Hematopoietic multipotent progenitor cell treated with erythropoietin and hydrocortisone succinate and interleukin-3 and kit ligand, for 4 days (in vitro differentiated cells): ENCODE data around the gene FBLN1.
"Not testable (repeated sequence)": the region's sequence is repeated elsewhere in the genome, so short reads cannot be mapped to it uniquely, and the experiment has no call there.

Source experiments
- DNase-seq: peaks from one replicate; pipeline ENCODE4 v3.0.0-alpha.2; 2015

The FBLN1 gene

GRCh38 chr22:45549762-45550378, 47.2 kb downstream of the FBLN1 start:
- no peak for DNase-seq

GRCh38 chr22:45550416-45550815, 47.7 kb downstream of the FBLN1 start:
- DNase-seq, result no peak

DNA sequence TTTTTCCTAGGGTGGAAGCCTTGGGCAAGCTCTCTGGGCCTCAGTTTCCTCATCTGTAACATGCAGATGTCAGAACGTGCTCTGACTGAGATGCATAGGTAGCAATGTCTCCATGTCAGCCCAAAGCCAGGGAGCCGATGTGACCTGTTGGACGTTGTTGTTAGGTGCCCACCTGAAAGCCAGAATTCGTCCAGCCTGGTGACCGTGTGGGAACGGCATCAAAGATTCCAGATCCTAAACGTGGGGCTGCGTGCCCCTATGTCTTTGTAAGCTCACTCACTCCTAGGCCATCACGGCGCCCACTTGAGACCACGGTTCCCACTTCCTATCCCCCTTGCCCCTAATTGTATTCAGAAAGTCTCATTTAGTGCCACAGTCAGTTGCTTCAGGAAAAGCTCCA, 48.2 kb downstream of the FBLN1 start:
- DNase-seq, result no peak

DNA sequence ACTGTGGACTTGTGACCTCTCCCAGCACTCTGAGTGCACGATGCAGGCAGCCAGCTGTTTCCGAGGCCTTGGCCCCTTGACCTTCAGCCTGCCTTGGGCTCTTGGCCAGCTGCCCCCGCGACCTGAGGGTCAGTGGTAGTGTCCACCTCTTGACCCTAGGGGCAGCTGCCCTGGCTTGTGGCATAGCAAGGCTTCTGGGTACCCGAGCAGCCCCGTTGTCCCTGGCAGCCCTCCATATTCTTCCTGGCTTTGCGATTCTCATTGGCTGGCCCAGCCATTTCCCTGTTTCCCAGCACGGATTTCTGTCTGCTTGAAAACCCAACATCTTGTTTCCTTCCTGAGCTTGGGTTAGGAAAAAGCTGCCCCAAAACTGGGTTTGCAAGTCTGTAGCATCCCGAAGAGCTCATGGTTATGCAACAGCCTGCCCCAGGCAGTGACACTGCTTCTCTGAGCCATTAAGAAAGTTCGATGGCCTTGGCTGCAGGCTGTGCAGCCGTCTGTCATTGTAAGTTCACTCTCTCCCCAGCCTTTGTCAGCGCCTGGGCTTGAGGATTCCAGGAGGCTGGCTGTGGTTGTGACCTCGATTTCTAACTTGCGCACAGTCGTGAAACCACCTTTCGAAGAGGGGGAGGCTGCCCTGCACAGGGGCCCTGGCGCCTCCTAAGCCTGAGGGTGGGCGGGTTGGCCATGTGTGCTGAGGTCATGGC, 48.8 kb downstream of the FBLN1 start:
- no peak for DNase-seq

- DNase-seq, result no peak
Measured at GRCh38 chr22:45552017-45552411, 49.3 kb downstream of the FBLN1 start.

DNA sequence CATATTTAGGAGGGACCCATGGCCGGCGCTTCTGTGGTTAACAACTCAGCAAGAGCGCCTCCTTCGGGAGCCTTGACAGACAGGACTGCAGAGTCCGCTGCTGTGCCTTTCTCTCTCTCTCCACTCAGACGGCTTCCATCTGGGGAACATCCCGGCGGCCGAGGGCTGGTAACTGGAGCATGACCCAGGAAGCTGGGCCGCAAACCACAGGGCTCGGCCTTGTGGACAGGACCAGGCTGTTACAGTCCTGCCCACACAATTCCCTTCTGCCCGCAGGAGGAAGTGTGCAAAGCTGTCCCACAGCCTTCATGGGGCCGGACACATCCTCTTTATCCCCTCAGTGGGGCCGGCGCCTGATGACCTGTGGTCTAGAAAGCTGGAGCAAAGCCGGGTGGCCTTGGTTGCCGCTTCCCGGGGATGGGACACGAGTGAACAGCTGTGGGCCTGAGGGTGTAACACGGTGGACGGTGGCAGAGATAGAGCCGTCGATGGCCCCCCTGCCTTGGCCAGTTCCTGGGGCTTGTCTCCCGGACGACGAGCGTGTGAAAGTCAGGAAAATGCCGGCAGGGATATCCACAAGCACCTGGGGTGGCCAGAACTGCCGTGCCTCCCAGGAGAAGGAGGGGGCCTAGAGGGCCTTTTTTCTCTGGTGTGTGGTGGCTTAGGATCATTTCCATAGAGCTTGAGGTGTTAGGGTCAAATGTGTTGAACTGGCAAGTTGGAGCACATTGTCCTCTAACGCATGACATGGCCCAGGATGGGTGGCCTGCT, 50.1 kb downstream of the FBLN1 start:
- no peak for DNase-seq

DNA sequence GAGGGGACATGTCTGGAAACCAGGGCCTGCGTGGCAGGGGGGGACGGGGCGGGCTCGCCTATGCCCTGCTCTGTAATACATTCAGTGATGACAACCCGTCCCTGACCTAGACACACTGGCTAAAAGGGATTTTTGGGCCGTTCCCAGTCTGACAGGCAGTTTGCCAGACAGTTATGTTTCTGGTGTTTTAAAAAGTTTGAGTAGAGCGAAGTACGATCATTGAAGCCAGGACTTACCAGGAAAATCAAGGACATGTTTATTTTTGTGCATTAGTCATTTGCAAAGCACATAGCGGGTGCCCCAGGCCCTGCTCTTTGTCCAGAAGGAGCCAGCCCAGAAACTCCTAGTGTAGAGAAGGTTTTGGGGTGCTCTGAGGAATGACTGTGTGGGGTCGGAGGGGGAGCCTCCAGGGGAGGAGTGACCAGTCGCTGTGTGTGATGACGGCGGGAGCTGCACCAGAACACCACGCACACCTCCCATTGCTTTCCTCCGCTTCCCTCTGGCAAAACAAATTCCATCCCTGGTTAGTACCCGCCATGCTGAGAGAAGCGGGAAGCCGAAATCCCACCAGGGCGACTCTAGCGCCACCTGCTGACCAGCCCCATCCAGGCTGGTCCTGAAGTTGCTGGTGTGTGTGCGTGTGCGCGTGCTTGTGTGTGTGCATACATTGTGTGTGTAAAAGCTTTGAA, 50.8 kb downstream of the FBLN1 start:
- DNase-seq, result peak; percentile 77

- DNase-seq, result no peak
Measured at GRCh38 chr22:45554040-45554406, 51.3 kb downstream of the FBLN1 start.

DNA sequence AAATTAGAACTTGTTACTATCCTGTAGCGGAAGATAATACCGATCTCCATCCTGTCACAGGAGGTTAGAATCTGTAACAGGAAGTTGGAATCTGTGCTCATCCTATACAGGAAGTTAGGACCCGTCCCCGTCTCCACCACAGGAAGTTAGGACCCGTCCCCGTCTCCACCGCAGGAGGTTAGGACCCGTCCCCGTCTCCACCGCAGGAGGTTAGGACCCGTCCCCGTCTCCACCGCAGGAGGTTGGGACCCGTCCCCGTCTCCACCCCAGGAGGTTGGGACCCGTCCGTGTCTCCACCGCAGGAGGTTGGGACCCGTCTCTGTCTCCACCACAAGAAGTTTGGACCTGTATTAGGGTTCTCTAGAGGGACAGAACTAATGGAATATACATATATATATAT, 52.2 kb downstream of the FBLN1 start:
- no peak for DNase-seq

- DNase-seq, result not testable (repeated sequence)
Measured at GRCh38 chr22:45557926-45558325, 55.2 kb downstream of the FBLN1 start.

DNA sequence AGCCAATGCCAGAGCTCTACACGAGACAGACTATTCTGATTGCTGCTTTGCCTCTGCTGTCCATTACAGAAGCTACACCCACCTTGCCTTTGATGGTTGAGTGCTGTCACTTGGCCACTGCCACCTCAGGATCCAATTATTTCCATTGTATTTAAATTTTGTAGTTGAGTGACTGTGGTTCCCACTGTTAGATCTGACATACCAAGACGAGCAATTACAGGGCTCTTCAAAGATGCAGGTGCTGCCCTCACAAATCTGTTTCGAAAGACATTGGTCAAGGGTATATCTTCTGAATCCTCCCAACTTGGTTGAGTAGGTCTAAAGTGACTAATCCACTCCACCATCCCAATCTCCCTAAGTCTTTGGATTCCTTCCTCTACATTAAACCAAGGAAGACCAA, 57.4 kb downstream of the FBLN1 start:
- not testable (repeated sequence) for DNase-seq

- DNase-seq, result not testable (repeated sequence)
Measured at GRCh38 chr22:45560761-45561160, 58.1 kb downstream of the FBLN1 start.

DNA sequence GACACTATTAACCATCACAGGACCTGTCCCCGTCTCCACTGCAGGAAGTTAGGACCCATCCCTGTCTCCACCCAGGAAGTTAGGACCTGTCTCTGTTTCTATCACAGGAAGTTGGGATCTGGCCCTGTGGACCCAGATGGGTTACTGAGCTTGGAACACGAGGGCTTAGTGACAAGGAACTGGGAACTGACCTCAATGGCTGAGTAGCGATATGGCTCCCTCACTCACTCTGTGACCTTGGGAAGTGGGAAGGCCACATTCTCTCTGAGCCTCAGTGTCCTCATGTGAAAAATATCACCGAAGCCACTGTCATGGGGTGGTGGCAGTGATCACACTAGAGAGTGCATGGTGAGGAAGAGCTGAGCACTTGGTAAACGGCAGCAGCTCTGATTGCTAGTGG, 59.4 kb downstream of the FBLN1 start:
- DNase-seq, result no peak

DNA sequence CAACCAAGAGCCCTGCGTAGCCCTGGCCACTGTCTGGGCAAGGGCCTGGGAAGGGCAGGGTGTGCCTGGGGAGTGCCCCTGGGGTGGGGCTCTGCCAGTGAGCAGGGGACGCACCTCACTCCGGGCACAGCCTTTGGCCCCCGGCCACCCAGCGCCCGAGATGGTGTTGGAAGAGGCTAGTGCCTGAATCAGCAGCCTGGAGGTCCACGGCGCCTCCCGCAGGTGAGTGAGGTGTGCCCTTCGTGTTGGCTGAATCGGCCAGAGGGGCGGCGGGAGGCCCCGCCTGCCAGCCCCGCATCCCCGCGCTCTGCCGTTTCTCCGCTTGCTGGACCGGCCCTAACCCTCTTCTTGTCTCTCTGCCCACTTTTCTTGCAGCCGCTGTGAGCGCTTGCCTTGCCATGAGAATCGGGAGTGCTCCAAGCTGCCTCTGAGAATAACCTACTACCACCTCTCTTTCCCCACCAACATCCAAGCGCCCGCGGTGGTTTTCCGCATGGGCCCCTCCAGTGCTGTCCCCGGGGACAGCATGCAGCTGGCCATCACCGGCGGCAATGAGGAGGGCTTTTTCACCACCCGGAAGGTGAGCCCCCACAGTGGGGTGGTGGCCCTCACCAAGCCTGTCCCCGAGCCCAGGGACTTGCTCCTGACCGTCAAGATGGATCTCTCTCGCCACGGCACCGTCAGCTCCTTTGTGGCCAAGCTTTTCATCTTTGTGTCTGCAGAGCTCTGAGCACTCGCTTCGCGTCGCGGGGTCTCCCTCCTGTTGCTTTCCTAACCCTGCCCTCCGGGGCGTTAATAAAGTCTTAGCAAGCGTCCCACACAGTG, 60.1 kb downstream of the FBLN1 start:
- no peak for DNase-seq

- DNase-seq, result no peak
Measured at GRCh38 chr22:45563362-45564040, 60.8 kb downstream of the FBLN1 start.

DNA sequence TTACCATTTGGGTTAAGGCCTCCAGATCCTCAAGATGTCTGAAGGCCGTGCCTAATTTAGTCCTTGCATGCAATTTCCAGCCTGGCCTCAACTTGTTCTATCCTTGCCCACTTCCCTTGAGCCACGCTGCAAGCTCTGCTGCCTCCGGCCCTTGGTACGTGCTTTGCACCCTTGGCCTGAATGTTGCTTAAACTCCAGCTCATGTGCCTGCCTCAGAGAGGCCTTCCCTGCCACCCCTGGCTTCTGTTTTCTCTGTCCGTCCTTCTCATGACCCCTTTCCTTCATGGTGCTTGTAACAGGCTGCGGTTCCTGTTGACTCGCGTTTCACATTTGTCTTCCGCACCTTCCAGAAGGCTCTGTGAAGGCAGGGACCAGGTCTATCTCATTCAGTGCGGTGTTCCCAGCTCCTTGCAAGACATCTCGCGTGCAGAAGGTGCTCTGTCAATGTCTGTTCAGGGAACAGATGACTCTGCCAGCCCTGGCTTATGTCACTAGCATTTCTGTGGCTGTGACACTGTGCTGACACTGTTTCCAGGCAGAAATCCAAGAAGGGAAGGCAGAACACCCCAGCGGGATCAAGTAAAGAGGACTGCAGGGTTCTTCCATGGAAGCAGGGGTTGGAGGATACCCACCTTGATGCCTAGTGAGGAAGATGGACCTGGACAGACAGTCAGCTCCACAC, 61.8 kb downstream of the FBLN1 start:
- no peak for DNase-seq

DNA sequence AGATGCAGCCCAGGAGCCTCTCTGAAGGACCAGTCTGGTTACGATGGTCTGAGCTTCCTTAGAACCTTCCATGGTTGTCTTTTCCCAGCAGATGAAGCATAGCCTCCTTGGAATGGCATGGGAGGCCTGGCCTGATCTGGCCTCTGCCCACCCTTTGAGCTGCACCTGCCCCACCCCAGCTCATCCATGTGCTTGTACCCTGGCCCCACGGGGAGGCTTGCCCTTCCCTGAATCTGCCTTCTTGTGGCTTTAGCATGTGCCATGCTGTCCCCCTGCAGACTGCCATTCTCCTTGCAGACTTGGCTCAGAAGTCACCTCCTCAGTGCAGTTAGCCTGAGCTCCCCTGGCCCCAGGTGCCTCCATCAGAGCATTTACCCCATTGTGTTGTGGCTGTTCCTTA, 62.5 kb downstream of the FBLN1 start:
- no peak for DNase-seq

- DNase-seq, result no peak
Measured at GRCh38 chr22:45565973-45566372, 63.3 kb downstream of the FBLN1 start.

DNA sequence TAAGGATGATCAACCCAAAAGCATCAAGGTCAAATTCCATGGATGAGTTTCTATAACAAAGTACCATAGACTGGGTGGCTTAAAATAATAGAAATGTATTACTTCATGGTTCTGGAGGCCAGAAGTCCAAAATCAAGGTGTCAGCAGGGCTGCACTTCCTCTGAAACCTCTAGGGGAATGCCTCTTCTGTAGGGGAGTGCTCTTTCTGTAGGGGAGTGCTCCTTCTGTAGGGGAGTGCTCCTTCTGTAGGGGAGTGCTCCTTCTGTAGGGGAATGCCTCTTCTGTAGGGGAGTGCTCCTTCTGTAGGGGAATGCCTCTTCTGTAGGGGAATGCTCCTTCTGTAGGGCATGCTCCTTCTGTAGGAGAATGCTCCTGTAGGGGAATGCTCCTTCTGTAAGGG, 65.5 kb downstream of the FBLN1 start:
- no peak for DNase-seq

GRCh38 chr22:45571089-45571488, 68.4 kb downstream of the FBLN1 start:
- DNase-seq, result no peak

GRCh38 chr22:45572444-45572843, 69.8 kb downstream of the FBLN1 start:
- no peak for DNase-seq
